Measurements from ENCODE around the gene NPM3.

The NPM3 gene

GRCh38 chr10:101818872-101819633 is 35.8 kb upstream of the NPM3 start:
- Histone ChIP-seq H3K9ac (ENCODE audit: low read depth, low read length) (peak overlapping the region; percentile 98), H3K36me3 (ENCODE audit: insufficient read depth, low read depth, low read length) (no peaks in the 10 kb centered on the region), H3K4me1 (ENCODE audit: insufficient read depth, low read length) (0 out of 2 replicates have a peak, but pooled peaks cover 5% of the 10 kb centered on the region), H3K27me3 (ENCODE audit: insufficient read depth, low read length) (no peaks in the 10 kb centered on the region), H3K9me3 (ENCODE audit: insufficient read depth, low read depth, low read length) (no peaks in the 10 kb centered on the region), H3K4me3 (ENCODE audit: low read length) (peak overlapping the region; percentile 97), H3K27ac (ENCODE audit: low read length) (peak overlapping the region; percentile 98)

GRCh38 chr10:101818119-101818871 is 35.0 kb upstream of the NPM3 start, which contains the start of gene OGA:
Gene OGA (minus strand): TSS chr10:101818444. CDS start chr10:101818022, 422 bp downstream.
- peak within 1 kb of the TSS; percentile 98 for H3K9ac ChIP-seq (ENCODE audit: low read depth, low read length)
- H3K4me1 ChIP-seq (ENCODE audit: insufficient read depth, low read length) = 0 out of 2 replicates have a peak, but pooled peaks cover 5% of the 10 kb centered on the region
- peak within 1 kb of the TSS; percentile 97 for H3K4me3 ChIP-seq (ENCODE audit: low read length)
- no peaks in the 10 kb centered on the region for H3K27me3 ChIP-seq (ENCODE audit: insufficient read depth, low read length)
- peak within 1 kb of the TSS; percentile 98 for H3K27ac ChIP-seq (ENCODE audit: low read length)
- peaks cover 3% of the 10 kb centered on the region for H3K36me3 ChIP-seq (ENCODE audit: insufficient read depth, low read depth, low read length)
- no peaks in the 10 kb centered on the region for H3K9me3 ChIP-seq (ENCODE audit: insufficient read depth, low read depth, low read length)

DNA sequence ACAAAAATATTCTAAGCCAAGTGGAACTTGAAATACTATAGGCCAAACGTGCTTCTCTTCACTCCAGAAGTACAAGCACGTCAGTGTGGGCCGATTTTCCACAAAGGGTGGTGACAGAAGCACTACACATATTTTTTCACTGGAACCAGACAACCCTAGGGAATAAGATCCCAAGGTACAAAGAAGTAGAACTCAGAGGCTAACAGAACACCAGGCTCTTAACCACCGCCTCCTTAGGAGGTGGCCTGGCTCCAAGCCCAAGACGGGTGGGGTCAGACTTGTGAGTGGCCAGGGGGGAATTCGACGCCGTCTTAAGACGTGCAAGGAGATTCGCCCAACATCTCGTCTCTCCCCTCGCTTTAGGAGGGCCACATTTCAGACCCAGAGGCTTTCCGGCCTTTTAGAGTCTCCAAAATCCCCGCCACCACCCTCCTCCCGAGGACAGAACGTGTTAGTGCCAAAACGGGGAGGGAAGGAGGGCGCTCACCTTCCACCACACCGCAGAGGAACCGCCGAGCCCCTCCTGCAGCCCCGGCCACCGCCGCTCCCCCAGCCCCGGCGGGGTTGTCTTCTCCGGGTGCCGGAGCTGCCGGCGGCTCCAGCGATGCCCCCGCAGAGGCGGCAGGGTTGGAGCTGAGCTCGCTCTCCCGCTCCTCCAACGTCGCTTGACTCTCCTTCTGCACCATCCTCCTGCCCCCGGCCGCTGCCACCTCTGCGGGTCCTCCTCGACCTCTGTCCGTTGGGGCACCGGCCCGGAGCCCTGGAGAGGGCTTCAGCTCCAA is 34.3 kb upstream of the NPM3 start:
- H3K36me3 ChIP-seq (ENCODE audit: insufficient read depth, low read depth, low read length) = peaks cover 11% of the 10 kb centered on the region
- peak overlapping the region; percentile 97 for H3K4me3 ChIP-seq (ENCODE audit: low read length)
- no peaks in the 10 kb centered on the region for H3K9me3 ChIP-seq (ENCODE audit: insufficient read depth, low read depth, low read length)
- peak overlapping the region; percentile 98 for H3K9ac ChIP-seq (ENCODE audit: low read depth, low read length)
- 0 out of 2 replicates have a peak, but pooled peaks cover 5% of the 10 kb centered on the region for H3K4me1 ChIP-seq (ENCODE audit: insufficient read depth, low read length)
- H3K27me3 ChIP-seq (ENCODE audit: insufficient read depth, low read length) = no peaks in the 10 kb centered on the region
- H3K27ac ChIP-seq (ENCODE audit: low read length) = peak overlapping the region; percentile 44

DNA sequence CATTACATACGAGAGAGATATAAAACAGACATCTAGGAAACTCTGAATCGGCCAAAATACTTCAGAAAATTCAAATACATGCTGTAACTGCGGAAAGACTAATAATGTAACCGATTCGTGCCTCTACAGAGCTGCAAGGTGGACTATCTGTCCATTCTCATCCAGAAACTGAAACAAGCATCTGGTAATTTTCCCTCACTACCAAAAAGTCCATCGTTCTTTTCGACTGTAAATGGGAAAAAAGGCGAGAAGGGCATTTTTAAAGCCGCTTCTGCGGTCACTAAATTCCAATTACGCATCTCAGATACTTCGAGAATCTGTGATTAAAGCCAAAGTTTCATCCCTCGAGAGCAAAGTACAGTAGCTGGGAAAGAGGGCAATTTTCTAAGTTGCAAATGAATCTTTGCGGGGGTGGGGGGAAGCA is 33.7 kb upstream of the NPM3 start:
- Histone ChIP-seq H3K36me3 (ENCODE audit: insufficient read depth, low read depth, low read length) (peaks cover 17% of the 10 kb centered on the region), H3K9me3 (ENCODE audit: insufficient read depth, low read depth, low read length) (no peaks in the 10 kb centered on the region), H3K4me1 (ENCODE audit: insufficient read depth, low read length) (0 out of 2 replicates have a peak, but pooled peaks cover 5% of the 10 kb centered on the region), H3K27me3 (ENCODE audit: insufficient read depth, low read length) (no peaks in the 10 kb centered on the region), H3K4me3 (ENCODE audit: low read length) (peak overlapping the region; percentile 97), H3K9ac (ENCODE audit: low read depth, low read length) (peak overlapping the region; percentile 98), H3K27ac (ENCODE audit: low read length) (peak overlapping the region; percentile 44)

DNA sequence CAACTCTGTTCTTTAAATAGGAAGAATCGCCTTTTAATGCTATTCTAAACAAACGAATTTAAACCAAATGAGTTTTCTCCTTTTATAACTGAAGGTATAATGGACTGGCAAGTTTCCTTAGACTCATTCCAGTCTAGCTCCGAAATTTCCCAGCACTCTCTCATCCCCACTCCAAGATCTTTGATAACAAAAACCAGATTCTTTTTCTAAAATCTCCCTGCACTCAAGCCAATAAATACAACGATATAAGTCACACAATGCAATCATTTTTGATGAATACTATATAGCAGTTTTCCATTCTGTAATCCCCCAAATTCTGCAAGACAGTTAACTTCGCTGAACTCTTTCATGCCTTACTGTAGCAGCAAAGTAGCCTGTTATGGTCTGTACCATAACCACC is 33.1 kb upstream of the NPM3 start:
- Histone ChIP-seq H3K36me3 (ENCODE audit: insufficient read depth, low read depth, low read length) (peaks cover 22% of the 10 kb centered on the region), H3K27me3 (ENCODE audit: insufficient read depth, low read length) (no peaks in the 10 kb centered on the region), H3K4me3 (ENCODE audit: low read length) (peak overlapping the region; percentile 97), H3K9ac (ENCODE audit: low read depth, low read length) (peak overlapping the region; percentile 98), H3K9me3 (ENCODE audit: insufficient read depth, low read depth, low read length) (no peaks in the 10 kb centered on the region), H3K4me1 (ENCODE audit: insufficient read depth, low read length) (0 out of 2 replicates have a peak, but pooled peaks cover 5% of the 10 kb centered on the region), H3K27ac (ENCODE audit: low read length) (no peak overlapping the region)

DNA sequence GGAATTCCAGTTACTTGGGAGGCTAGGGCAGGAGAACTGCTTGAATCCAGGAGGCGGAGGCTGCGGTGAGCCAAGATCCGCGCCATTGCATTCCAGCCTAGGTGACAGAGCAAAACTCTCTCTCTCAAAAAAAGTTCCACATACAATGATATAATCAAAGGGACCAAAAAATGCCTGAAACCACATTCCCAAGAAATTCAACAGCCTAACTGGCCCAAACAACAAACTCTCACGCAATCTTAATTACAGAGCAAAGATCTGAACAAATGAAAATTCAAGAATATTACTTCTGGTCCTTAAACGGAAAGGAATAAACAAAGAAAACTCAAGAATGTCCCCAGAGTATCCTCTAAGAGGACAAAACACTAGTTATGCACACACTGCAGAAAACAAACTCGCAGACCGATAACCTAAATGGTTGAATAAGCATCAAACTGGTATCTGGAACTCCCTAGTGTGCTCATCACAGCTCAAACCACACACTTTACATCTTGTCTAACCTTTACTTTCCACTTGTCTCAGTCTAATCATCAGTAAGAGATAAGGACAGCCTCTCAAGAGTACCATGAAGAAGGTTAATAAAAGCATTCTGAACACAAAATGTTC is 31.3 kb upstream of the NPM3 start:
- Histone ChIP-seq H3K9ac (ENCODE audit: low read depth, low read length) (peak overlapping the region; percentile 4; the same call in 1 of the 2 replicates), H3K36me3 (ENCODE audit: insufficient read depth, low read depth, low read length) (peaks cover 40% of the 10 kb centered on the region), H3K27me3 (ENCODE audit: insufficient read depth, low read length) (no peaks in the 10 kb centered on the region), H3K4me1 (ENCODE audit: insufficient read depth, low read length) (0 out of 2 replicates have a peak, but pooled peaks cover 5% of the 10 kb centered on the region), H3K4me3 (ENCODE audit: low read length) (peak overlapping the region; percentile 97), H3K27ac (ENCODE audit: low read length) (no peak overlapping the region), H3K9me3 (ENCODE audit: insufficient read depth, low read depth, low read length) (no peaks in the 10 kb centered on the region)

GRCh38 chr10:101812606-101813005 is 29.4 kb upstream of the NPM3 start:
- Histone ChIP-seq H3K4me3 (ENCODE audit: low read length) (no peak overlapping the region), H3K36me3 (ENCODE audit: insufficient read depth, low read depth, low read length) (peaks cover 60% of the 10 kb centered on the region), H3K27ac (ENCODE audit: low read length) (no peak overlapping the region), H3K27me3 (ENCODE audit: insufficient read depth, low read length) (no peaks in the 10 kb centered on the region), H3K4me1 (ENCODE audit: insufficient read depth, low read length) (0 out of 2 replicates have a peak, but pooled peaks cover 5% of the 10 kb centered on the region), H3K9me3 (ENCODE audit: insufficient read depth, low read depth, low read length) (no peaks in the 10 kb centered on the region), H3K9ac (ENCODE audit: low read depth, low read length) (no peak overlapping the region)

DNA sequence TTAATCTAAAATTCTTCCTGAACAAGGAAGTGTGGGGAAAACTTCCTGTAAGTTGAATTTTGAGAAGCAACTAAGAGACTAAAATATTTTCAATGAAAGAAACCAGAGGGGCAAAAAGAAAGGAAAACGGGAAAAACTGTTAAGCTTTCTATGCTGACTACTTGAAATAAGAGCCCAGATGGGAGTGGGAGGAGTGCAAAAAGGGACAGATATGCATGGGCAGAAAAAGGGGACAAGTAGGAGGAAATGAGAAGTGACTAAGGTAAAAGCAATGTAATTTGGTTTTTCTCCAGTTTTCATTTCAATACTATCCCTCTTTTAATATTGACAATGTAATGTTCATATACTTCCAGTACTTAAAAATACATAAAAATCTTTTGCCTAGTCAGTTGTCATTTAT is 23.9 kb upstream of the NPM3 start:
- peaks cover 97% of the 10 kb centered on the region for H3K36me3 ChIP-seq (ENCODE audit: insufficient read depth, low read depth, low read length)

DNA sequence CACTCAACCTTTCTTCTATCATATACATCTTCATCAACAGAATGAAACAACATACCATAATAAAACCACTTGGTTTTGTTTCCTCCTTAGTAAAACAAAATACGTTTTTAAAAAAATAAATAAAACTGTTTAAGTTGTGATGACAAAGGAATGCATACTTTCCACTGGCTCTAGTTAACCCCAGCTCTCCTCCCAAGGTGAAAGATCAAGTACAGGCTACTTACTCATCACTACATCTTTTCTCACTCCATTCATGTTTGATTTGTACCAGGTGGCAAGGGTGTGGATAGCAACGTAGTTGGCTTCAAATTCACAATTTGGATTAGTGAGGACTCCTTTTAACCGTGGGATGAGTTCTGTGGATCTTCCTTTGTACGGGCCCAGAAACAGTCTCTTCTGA is 20.3 kb upstream of the NPM3 start:
- Histone ChIP-seq H3K27ac (ENCODE audit: low read length) (no peak overlapping the region), H3K4me1 (ENCODE audit: insufficient read depth, low read length) (no peaks in the 10 kb centered on the region), H3K36me3 (ENCODE audit: insufficient read depth, low read depth, low read length) (peaks cover 97% of the 10 kb centered on the region), H3K9me3 (ENCODE audit: insufficient read depth, low read depth, low read length) (no peaks in the 10 kb centered on the region), H3K4me3 (ENCODE audit: low read length) (no peak overlapping the region), H3K27me3 (ENCODE audit: insufficient read depth, low read length) (no peaks in the 10 kb centered on the region), H3K9ac (ENCODE audit: low read depth, low read length) (no peak overlapping the region)

More for the DNA sequence above, 23.9 kb upstream of the NPM3 start:
- Histone ChIP-seq H3K9me3 (ENCODE audit: insufficient read depth, low read depth, low read length) (no peaks in the 10 kb centered on the region), H3K4me3 (ENCODE audit: low read length) (no peak overlapping the region), H3K27me3 (ENCODE audit: insufficient read depth, low read length) (no peaks in the 10 kb centered on the region), H3K27ac (ENCODE audit: low read length) (no peak overlapping the region), H3K9ac (ENCODE audit: low read depth, low read length) (no peak overlapping the region), H3K4me1 (ENCODE audit: insufficient read depth, low read length) (no peaks in the 10 kb centered on the region)

DNA sequence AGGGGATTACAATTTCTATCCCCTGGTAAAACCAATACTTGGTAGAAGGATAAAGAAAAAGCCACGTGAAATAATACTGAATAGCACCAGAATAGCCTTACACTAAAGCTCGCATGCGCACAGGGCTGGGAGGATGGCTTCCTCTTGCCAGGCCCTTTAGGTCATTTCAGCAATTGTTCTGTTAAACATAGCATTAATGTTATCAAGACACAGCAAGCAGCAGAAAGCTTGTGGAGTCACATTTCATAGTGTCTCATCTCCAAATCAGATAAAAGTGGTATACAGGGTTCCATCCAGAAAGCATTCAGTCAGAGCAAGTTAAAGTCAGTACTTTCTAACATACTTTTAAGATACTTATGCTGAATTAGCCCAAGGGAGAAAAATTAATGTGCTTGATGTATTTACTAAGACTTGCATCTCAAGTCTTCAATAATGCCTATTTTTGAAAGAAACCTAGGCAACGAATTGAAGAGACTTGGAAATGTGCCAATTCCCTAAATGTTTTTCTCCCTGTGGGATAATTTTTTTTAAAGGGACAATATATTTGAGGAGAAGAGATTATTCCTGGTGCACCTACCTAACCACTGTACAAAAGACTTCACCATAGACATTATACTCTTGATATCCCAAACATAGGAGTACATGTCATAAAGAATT is 14.3 kb upstream of the NPM3 start:
- Histone ChIP-seq H3K9ac (ENCODE audit: low read depth, low read length) (no peak overlapping the region), H3K27ac (ENCODE audit: low read length) (no peak overlapping the region), H3K27me3 (ENCODE audit: insufficient read depth, low read length) (no peaks in the 10 kb centered on the region), H3K4me1 (ENCODE audit: insufficient read depth, low read length) (no peaks in the 10 kb centered on the region), H3K9me3 (ENCODE audit: insufficient read depth, low read depth, low read length) (no peaks in the 10 kb centered on the region), H3K36me3 (ENCODE audit: insufficient read depth, low read depth, low read length) (peaks cover 100% of the 10 kb centered on the region), H3K4me3 (ENCODE audit: low read length) (no peak overlapping the region)
